ENCODE data around the gene C16orf95.

- TF ChIP-seq CTCF (IDR thresholded peaks at IDR 0.05; ENCODE audit: low read depth, low read length) (no peak), POLR2A (IDR thresholded peaks at IDR 0.05; ENCODE audit: extremely low read depth, insufficient read length) (no peak)
Observed at GRCh38 chr16:87267566-87267965, 49.6 kb downstream of the C16orf95 start.
